H9 (cell line): ENCODE data around the gene STK32C. TPM values are rescaled to one million over a fixed set of nuclear protein-coding genes. Genes with fewer than 3 reads are reported as not detected.

Experiments used
- DNase-seq: peaks from one replicate; pipeline ENCODE4 v3.0.0-alpha.2; 2017
- H2AFZ ChIP-seq: one replicate; pipeline ENCODE4 v1.6.1; 2013; ENCODE audit warnings: mild to moderate bottlenecking, low read length, control low read depth, moderate library complexity
- H2AK5ac ChIP-seq: 2 replicates; pipeline ENCODE4 v1.6.1; 2013; ENCODE audit warnings: low read length, control low read depth, mixed read lengths; ENCODE audit not compliant: insufficient read length
- H2BK120ac ChIP-seq: one replicate; pipeline ENCODE4 v1.6.1; 2013; ENCODE audit warnings: low read depth, mild to moderate bottlenecking, low read length, control low read depth, inconsistent platforms; ENCODE audit not compliant: poor library complexity, severe bottlenecking
- H2BK12ac ChIP-seq: 2 replicates; pipeline ENCODE4 v1.6.1; 2013; ENCODE audit warnings: low read length, control low read depth, mixed read lengths, low read depth; ENCODE audit not compliant: insufficient read length
- H2BK15ac ChIP-seq: 2 replicates; pipeline ENCODE4 v1.6.1; 2013; ENCODE audit warnings: low read depth, low read length, control low read depth
- H2BK20ac ChIP-seq: one replicate; pipeline ENCODE4 v1.6.1; 2013; ENCODE audit warnings: low read depth, mild to moderate bottlenecking, low read length, control low read depth, inconsistent platforms; ENCODE audit not compliant: poor library complexity, severe bottlenecking
- H2BK5ac ChIP-seq: 2 replicates; pipeline ENCODE4 v1.6.1; 2013; ENCODE audit warnings: low read length, control low read depth, mixed read lengths; ENCODE audit not compliant: insufficient read length
- H3K14ac ChIP-seq: 2 replicates; pipeline ENCODE4 v1.6.1; 2013; ENCODE audit warnings: low read length, control low read depth; ENCODE audit not compliant: insufficient read depth
- H3K18ac ChIP-seq: 2 replicates; pipeline ENCODE4 v1.6.1; 2013; ENCODE audit warnings: low read depth, mild to moderate bottlenecking, mixed read lengths, low read length, control low read depth; ENCODE audit not compliant: insufficient read length
- H3K23ac ChIP-seq: 2 replicates; pipeline ENCODE4 v1.6.1; 2013; ENCODE audit warnings: low read length, control low read depth, mixed read lengths, low read depth; ENCODE audit not compliant: insufficient read length
- H3K23me2 ChIP-seq: 2 replicates; pipeline ENCODE4 v1.6.1; 2013; ENCODE audit warnings: low read depth, mild to moderate bottlenecking, mixed read lengths, low read length, control low read depth; ENCODE audit not compliant: insufficient read length, poor library complexity, severe bottlenecking
- H3K27ac ChIP-seq: 2 replicates; pipeline ENCODE4 v1.5.1; 2013; ENCODE audit warnings: low read length, control low read depth, mixed read lengths, low read depth; ENCODE audit not compliant: insufficient read length
- H3K27me3 ChIP-seq: 2 replicates; pipeline ENCODE4 v1.6.1; 2013; ENCODE audit warnings: low read length, control low read depth, inconsistent platforms; ENCODE audit not compliant: insufficient read depth
- H3K4ac ChIP-seq: 2 replicates; pipeline ENCODE4 v1.6.1; 2013; ENCODE audit warnings: low read depth, mild to moderate bottlenecking, control low read depth, inconsistent platforms, low read length, moderate library complexity
- H3K4me1 ChIP-seq: 2 replicates; pipeline ENCODE4 v1.6.1; 2013; ENCODE audit warnings: low read length, control low read depth, inconsistent platforms; ENCODE audit not compliant: insufficient read depth
- H3K4me2 ChIP-seq: 2 replicates; pipeline ENCODE4 v1.6.1; 2013; ENCODE audit warnings: low read length, control low read depth, mixed read lengths; ENCODE audit not compliant: insufficient read length, insufficient read depth
- H3K56ac ChIP-seq: 2 replicates; pipeline ENCODE4 v1.6.1; 2013; ENCODE audit warnings: low read depth, mild to moderate bottlenecking, mixed read lengths, low read length, control low read depth; ENCODE audit not compliant: insufficient read length
- H3K79me1 ChIP-seq: 2 replicates; pipeline ENCODE4 v1.6.1; 2013; ENCODE audit warnings: low read depth, mild to moderate bottlenecking, moderate library complexity, low read length, control low read depth, inconsistent platforms; ENCODE audit not compliant: insufficient read depth, poor library complexity, severe bottlenecking
- H3K79me2 ChIP-seq: 2 replicates; pipeline ENCODE4 v1.6.1; 2013; ENCODE audit warnings: low read length, control low read depth, inconsistent platforms; ENCODE audit not compliant: insufficient read depth
- H3K9ac ChIP-seq: 2 replicates; pipeline ENCODE4 v1.6.1; 2013; ENCODE audit warnings: low read length, control low read depth, mixed read lengths; ENCODE audit not compliant: insufficient read length; ENCODE audit errors: extremely low read depth
- H3K9me3 ChIP-seq: one replicate; pipeline ENCODE4 v1.6.1; 2013; ENCODE audit warnings: low read depth, low read length, inconsistent platforms; ENCODE audit not compliant: control insufficient read depth
- H3T11ph ChIP-seq: one replicate; pipeline ENCODE4 v1.6.1; 2013; ENCODE audit warnings: mild to moderate bottlenecking, low read length, control low read depth, inconsistent platforms
- H4K20me1 ChIP-seq: one replicate; pipeline ENCODE4 v1.6.1; 2013; ENCODE audit not compliant: control insufficient read depth, insufficient read length, insufficient read depth
- H4K5ac ChIP-seq: 2 replicates; pipeline ENCODE4 v1.6.1; 2013; ENCODE audit warnings: low read depth, mild to moderate bottlenecking, mixed read lengths, low read length, control low read depth; ENCODE audit not compliant: insufficient read length
- H4K8ac ChIP-seq: replicated peaks from 2 replicates; pipeline ENCODE4 v1.6.1; 2013; ENCODE audit warnings: low read length, control low read depth, mixed read lengths, low read depth; ENCODE audit not compliant: insufficient read length
- H4K91ac ChIP-seq: 2 replicates; pipeline ENCODE4 v1.6.1; 2013; ENCODE audit warnings: low read depth, mild to moderate bottlenecking, moderate library complexity, mixed read lengths, low read length, control low read depth; ENCODE audit not compliant: insufficient read length
- H3K27ac Mint-ChIP-seq, 3 experiments: 2 replicates in 2 of 3; 3 replicates in 1 of 3; pipeline ENCODE4 v1.8.0; 2020 to 2021; ENCODE audit warnings: mixed read lengths in 3 of 3, mild to moderate bottlenecking in 1 of 3, moderate library complexity in 1 of 3
- H3K27me3 Mint-ChIP-seq: 2 replicates; pipeline ENCODE4 v1.8.0; 2021; ENCODE audit warnings: low read depth, mild to moderate bottlenecking, moderate library complexity, mixed read lengths
- H3K36me3 Mint-ChIP-seq, 3 experiments: 2 replicates in 2 of 3; 3 replicates in 1 of 3; pipeline ENCODE4 v1.8.0; 2020 to 2021; ENCODE audit warnings: low read depth in 3 of 3, mixed read lengths in 3 of 3; ENCODE audit not compliant: insufficient read depth in 1 of 3
- H3K4me1 Mint-ChIP-seq, 2 experiments: 2 replicates each; pipeline ENCODE4 v1.8.0; 2020; ENCODE audit warnings: mixed read lengths in 2 of 2
- H3K4me3 Mint-ChIP-seq, 2 experiments: 2 replicates in 1 of 2; 3 replicates in 1 of 2; pipeline ENCODE4 v1.8.0; 2020 to 2021; ENCODE audit warnings: mild to moderate bottlenecking in 2 of 2, mixed read lengths in 2 of 2, moderate library complexity in 1 of 2
- H3K9me3 Mint-ChIP-seq, 2 experiments: 2 replicates in 1 of 2; 3 replicates in 1 of 2; pipeline ENCODE4 v1.8.0; 2020; ENCODE audit warnings: mild to moderate bottlenecking in 2 of 2, mixed read lengths in 2 of 2, moderate library complexity in 1 of 2
- CTCF ChIP-seq: fragments of 200-600 bp; sonication (generic); conservative IDR thresholded peaks from 3 replicates; pipeline ENCODE4 v1.8.0; 2021; ENCODE audit warnings: antibody characterized with exemption, mild to moderate bottlenecking
- WGBS: extraction: QIAGEN DNeasy Blood & Tissue Kit; methylation state at CpG from one replicate; pipeline ENCODE4 v1.1.7; 2013; ENCODE audit warnings: missing lambda C conversion rate, low lambda C conversion rate, mixed read lengths; ENCODE audit not compliant: insufficient read length; ENCODE audit errors: extremely low coverage; 5-methylcytosine and 5-hydroxymethylcytosine counted together
- total RNA-seq: library from RNA; stranded (reverse); gene quantifications from 2 replicates; pipeline ENCODE4 v1.2.1, GENCODE V29; 2021

Gene STK32C
- total RNA-seq, 1 experiment from 2014 or later = 11.3 TPM

DNA sequence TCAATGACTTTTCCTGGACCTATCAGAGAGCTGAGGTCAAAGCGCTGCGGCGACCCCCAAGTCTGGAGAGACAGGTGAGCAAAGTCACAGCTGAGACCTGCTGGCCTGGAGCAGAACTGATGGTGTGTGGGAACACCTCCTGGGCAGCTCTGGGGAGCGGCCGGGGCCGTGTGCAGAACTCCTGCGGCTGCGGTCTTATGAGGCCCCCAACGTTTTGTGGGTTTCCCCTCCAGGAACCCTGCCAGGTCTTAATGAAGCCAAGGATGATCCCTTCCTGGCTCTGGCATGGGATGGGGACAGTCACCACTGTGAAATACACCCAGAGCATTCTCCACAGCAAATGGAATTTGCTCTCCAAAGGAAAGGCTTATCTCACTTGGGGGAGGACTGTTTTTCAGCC, 94.9 kb downstream of the STK32C start:
- no CpG with 5 or more reads among the region's 9 CpGs for WGBS
- no peak overlapping the region for H3T11ph ChIP-seq
- no peak overlapping the region for H3K56ac ChIP-seq
- no peaks in the 10 kb centered on the region for H3K9me3 ChIP-seq
- no peak overlapping the region for H3K4ac ChIP-seq
- H3K9me3 Mint-ChIP-seq = peaks cover 42 to 45% of the 10 kb centered on the region in 2 experiments
- no peak overlapping the region for H2BK15ac ChIP-seq
- no peak for DNase-seq
- no peak overlapping the region for H2BK12ac ChIP-seq
- H4K5ac ChIP-seq = no peak overlapping the region
- no peaks in the 10 kb centered on the region for H3K4me1 Mint-ChIP-seq
- no peak overlapping the region for H3K23ac ChIP-seq
- no peak overlapping the region for H3K4me2 ChIP-seq
- no peak overlapping the region for H3K18ac ChIP-seq
- TF ChIP-seq CTCF = no peak
- H3K36me3 Mint-ChIP-seq = peaks cover 24 to 31% (median 31%) of the 10 kb centered on the region in 3 experiments
- H4K91ac ChIP-seq = no peak overlapping the region
- no peak overlapping the region for H2AK5ac ChIP-seq
- no peak overlapping the region for H3K27ac Mint-ChIP-seq
- no peaks in the 10 kb centered on the region for H3K23me2 ChIP-seq
- H2BK5ac ChIP-seq = no peak overlapping the region
- no peak overlapping the region for H2BK20ac ChIP-seq
- no peak overlapping the region for H3K4me3 Mint-ChIP-seq
- H2BK120ac ChIP-seq = no peak overlapping the region
- H4K8ac ChIP-seq = no peak overlapping the region
- H3K79me1 ChIP-seq = no peaks in the 10 kb centered on the region
- H3K4me1 ChIP-seq = no peaks in the 10 kb centered on the region
- H3K9ac ChIP-seq = no peak overlapping the region
- H2AFZ ChIP-seq = no peak overlapping the region
- H4K20me1 ChIP-seq = no peaks in the 10 kb centered on the region
- no peaks in the 10 kb centered on the region for H3K79me2 ChIP-seq
- no peak overlapping the region for H3K14ac ChIP-seq
- no peak overlapping the region for H3K27ac ChIP-seq
- H3K27me3 ChIP-seq = no peaks in the 10 kb centered on the region
- peaks cover 10% of the 10 kb centered on the region for H3K27me3 Mint-ChIP-seq
